GM19025 (cell line): ENCODE measurements around the gene NFU1.
"Not testable (repeated sequence)": the region's sequence is repeated elsewhere in the genome, so short reads cannot be mapped to it uniquely, and the experiment has no call there.

Experiments used
- ATAC-seq: cut with Tn5 transposase; IDR thresholded peaks from one replicate; pipeline ENCODE4 v1.9.1; 2021; ENCODE audit warnings: mild to moderate bottlenecking, low read depth, moderate library complexity; ENCODE audit not compliant: unreplicated experiment

The NFU1 gene

DNA sequence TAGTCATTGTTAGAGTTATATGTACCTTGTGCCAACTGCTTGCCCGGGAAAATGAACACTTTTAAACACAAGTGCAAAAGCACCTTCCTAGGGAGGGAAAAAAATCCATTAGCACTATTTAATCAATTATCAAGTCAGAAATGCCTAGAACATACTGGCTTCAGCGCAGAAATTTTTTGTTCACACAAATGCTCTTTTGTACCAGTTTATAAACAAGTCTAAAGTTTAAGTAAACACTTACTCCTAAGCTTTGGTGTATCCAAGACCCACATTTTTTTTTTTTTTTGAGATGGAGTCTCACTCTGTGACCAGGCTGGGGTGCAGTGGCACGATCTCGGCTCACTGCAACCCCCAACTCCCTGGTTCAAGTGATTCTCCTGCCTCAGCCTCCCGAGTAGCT, 80.8 kb downstream of the NFU1 start:
- no peak for ATAC-seq

GRCh38 chr2:69354976-69355375, 82.3 kb downstream of the NFU1 start:
- ATAC-seq, result not testable (repeated sequence)

DNA sequence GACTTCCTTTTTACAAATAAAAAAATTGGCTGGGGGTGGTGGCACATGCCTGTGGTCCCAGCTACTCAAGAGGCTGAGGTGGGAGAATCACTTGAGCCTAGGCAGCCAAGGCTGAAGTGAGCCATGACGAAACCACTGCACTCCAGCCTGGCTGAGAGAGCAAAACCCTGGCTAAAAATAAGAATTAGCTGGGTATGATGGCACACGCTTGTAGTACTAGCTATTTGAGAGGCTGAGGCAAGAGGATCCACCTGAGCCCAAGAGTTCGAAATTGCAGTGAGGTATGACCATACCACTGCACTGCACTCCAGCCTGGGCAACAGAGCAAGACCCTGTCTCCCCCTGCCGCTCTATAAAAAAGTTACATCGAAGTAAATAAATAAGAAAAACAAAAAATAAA, 83.9 kb downstream of the NFU1 start:
- no peak for ATAC-seq

- no peak for ATAC-seq
Measured at GRCh38 chr2:69348781-69349180, 88.5 kb downstream of the NFU1 start.
